ENCODE data around the gene LINC00305. TPM values are rescaled to one million over a fixed set of nuclear protein-coding genes. Genes with fewer than 3 reads are reported as not detected.
A peak's percentile ranks its signal among the peaks of the same experiment; 100 is the strongest.

Gene LINC00305
- total RNA-seq, 6 experiments from 2014 or later: not detected

- Histone ChIP-seq H3K9me3 (no peaks in the 10 kb centered on the region), H3K36me3 (no peaks in the 10 kb centered on the region), H3K4me1 (no peaks in the 10 kb centered on the region), H3K27ac (no peak overlapping the region), H3K4me3 (no peak overlapping the region), H3K27me3 (no peaks in the 10 kb centered on the region)
- DNase-seq (no peak), ATAC-seq (peak in 1 of 4 donors; percentile 36)
- TF ChIP-seq CTCF (IDR thresholded peaks at IDR 0.05): no peak
- TF ChIP-seq POLR2A (IDR thresholded peaks at IDR 0.05): no peak
- WGBS (ENCODE audit: insufficient coverage, low coverage, low lambda C conversion rate, missing lambda C conversion rate): 71% methylated on average over 2 of the region's 2 CpGs
- intact Hi-C loops (cut with DNase I): no loop called here
Measured at GRCh38 chr18:64090876-64091275, 58.0 kb downstream of the LINC00305 start.

GRCh38 chr18:64083916-64084315 lies 65.0 kb downstream of the LINC00305 start:
- no peaks in the 10 kb centered on the region for H3K36me3 ChIP-seq
- H3K27me3 ChIP-seq: no peaks in the 10 kb centered on the region
- intact Hi-C loops (cut with DNase I): no loop called here
- 67% methylated on average over 1 of the region's 1 CpG for WGBS (ENCODE audit: insufficient coverage, low coverage, low lambda C conversion rate, missing lambda C conversion rate)
- H3K9me3 ChIP-seq: no peaks in the 10 kb centered on the region
- no peak overlapping the region for H3K4me3 ChIP-seq
- H3K27ac ChIP-seq: no peak overlapping the region
- TF ChIP-seq POLR2A (IDR thresholded peaks at IDR 0.05): no peak
- no peak for TF ChIP-seq CTCF (IDR thresholded peaks at IDR 0.05)
- H3K4me1 ChIP-seq: no peaks in the 10 kb centered on the region
- DNase-seq (no peak), ATAC-seq (no peak)

- no peak for DNase-seq
- TF ChIP-seq POLR2A (IDR thresholded peaks at IDR 0.05): no peak
- TF ChIP-seq CTCF (IDR thresholded peaks at IDR 0.05): no peak
- H3K9me3 ChIP-seq: no peaks in the 10 kb centered on the region
- H3K36me3 ChIP-seq: no peaks in the 10 kb centered on the region
- H3K4me3 ChIP-seq: no peak overlapping the region
- intact Hi-C loops (cut with DNase I): no loop called here
- no peaks in the 10 kb centered on the region for H3K4me1 ChIP-seq
- no peaks in the 10 kb centered on the region for H3K27me3 ChIP-seq
- no peak for ATAC-seq
- H3K27ac ChIP-seq: no peak overlapping the region
Measured at GRCh38 chr18:64082513-64082912, 66.4 kb downstream of the LINC00305 start.

- no peak overlapping the region for H3K27ac ChIP-seq
- no peaks in the 10 kb centered on the region for H3K27me3 ChIP-seq
- no peaks in the 10 kb centered on the region for H3K4me1 ChIP-seq
- H3K36me3 ChIP-seq: no peaks in the 10 kb centered on the region
- H3K4me3 ChIP-seq: no peak overlapping the region
- DNase-seq: no peak
- H3K9me3 ChIP-seq: no peaks in the 10 kb centered on the region
- ATAC-seq: no peak
- WGBS (ENCODE audit: insufficient coverage, low coverage, low lambda C conversion rate, missing lambda C conversion rate): 71% methylated on average over 1 of the region's 1 CpG
- TF ChIP-seq CTCF (IDR thresholded peaks at IDR 0.05): no peak
- intact Hi-C loops (cut with DNase I): no loop called here
Measured at GRCh38 chr18:64082054-64082453, 66.8 kb downstream of the LINC00305 start.

GRCh38 chr18:64073971-64074370 lies 74.9 kb downstream of the LINC00305 start:
- Histone ChIP-seq H3K27me3 (no peaks in the 10 kb centered on the region), H3K4me1 (no peaks in the 10 kb centered on the region), H3K27ac (no peak overlapping the region), H3K9me3 (no peaks in the 10 kb centered on the region), H3K36me3 (no peaks in the 10 kb centered on the region), H3K4me3 (no peak overlapping the region)
- 44% methylated on average over 4 of the region's 4 CpGs for WGBS (ENCODE audit: insufficient coverage, low coverage, low lambda C conversion rate, missing lambda C conversion rate)
- intact Hi-C loops (cut with DNase I): no loop called here
- DNase-seq (no peak), ATAC-seq (no peak)
- no peak for TF ChIP-seq POLR2A (IDR thresholded peaks at IDR 0.05)
- no peak for TF ChIP-seq CTCF (IDR thresholded peaks at IDR 0.05)

All from right lobe of liver (tissue), 6 donors.